Neuronal stem cell (in vitro differentiated cells): Measurements from ENCODE around the gene HDHD2.

ENCODE experiments used
- DNase-seq: peaks from one replicate; pipeline ENCODE4 v3.0.0-alpha.2; 2013; ENCODE audit warnings: low spot score
- H2AFZ ChIP-seq: one replicate; pipeline ENCODE4 v1.6.1; 2013; ENCODE audit warnings: mild to moderate bottlenecking, low read length, inconsistent platforms
- H2AK5ac ChIP-seq: 2 replicates; pipeline ENCODE4 v1.6.1; 2013; ENCODE audit warnings: low read depth, mild to moderate bottlenecking, inconsistent platforms, low read length, moderate library complexity, mixed read lengths
- H2BK120ac ChIP-seq: 2 replicates; pipeline ENCODE4 v1.6.1; 2013; ENCODE audit warnings: low read depth, mild to moderate bottlenecking, inconsistent platforms, low read length, moderate library complexity, mixed read lengths
- H2BK12ac ChIP-seq: one replicate; pipeline ENCODE4 v1.6.1; 2013; ENCODE audit warnings: low read length, inconsistent platforms
- H2BK15ac ChIP-seq: 2 replicates; pipeline ENCODE4 v1.6.1; 2013; ENCODE audit warnings: mild to moderate bottlenecking, low read length, inconsistent platforms, mixed read lengths
- H2BK5ac ChIP-seq: one replicate; pipeline ENCODE4 v1.6.1; 2013; ENCODE audit warnings: inconsistent platforms, mild to moderate bottlenecking, low read length, moderate library complexity
- H3K14ac ChIP-seq: one replicate; pipeline ENCODE4 v1.6.1; 2013; ENCODE audit warnings: low read length, inconsistent platforms
- H3K18ac ChIP-seq: 2 replicates; pipeline ENCODE4 v1.6.1; 2013; ENCODE audit warnings: low read length, inconsistent platforms
- H3K23ac ChIP-seq: 2 replicates; pipeline ENCODE4 v1.6.1; 2013; ENCODE audit warnings: low read depth, mild to moderate bottlenecking, mixed read lengths, low read length, inconsistent platforms; ENCODE audit not compliant: poor library complexity
- H3K27ac ChIP-seq: replicated peaks from 3 replicates; pipeline ENCODE4 v1.5.1; 2013; ENCODE audit warnings: low read length, inconsistent platforms
- H3K27me3 ChIP-seq, 3 experiments: 2 replicates each; pipeline ENCODE4 v1.6.1; 2013; ENCODE audit warnings: low read length in 3 of 3, mild to moderate bottlenecking in 2 of 3, inconsistent platforms in 1 of 3, low read depth in 1 of 3, mixed read lengths in 1 of 3, moderate library complexity in 1 of 3; ENCODE audit not compliant: control insufficient read depth in 3 of 3, insufficient read depth in 3 of 3
- H3K36me3 ChIP-seq, 2 donors: replicated peaks in 1 of 2; 2 replicates each; pipeline ENCODE4 v1.6.1; 2013; ENCODE audit warnings: low read length in 2 of 2; ENCODE audit not compliant: control insufficient read depth in 2 of 2, insufficient read depth in 2 of 2
- H3K4ac ChIP-seq: 2 replicates; pipeline ENCODE4 v1.6.1; 2013; ENCODE audit warnings: inconsistent platforms, mild to moderate bottlenecking, low read length, moderate library complexity
- H3K4me1 ChIP-seq, 2 donors: 1 replicate in 1 of 2; 2 replicates in 1 of 2; pipeline ENCODE4 v1.6.1; 2013; ENCODE audit warnings: low read length in 2 of 2, low read depth in 1 of 2; ENCODE audit not compliant: control insufficient read depth in 2 of 2, insufficient read depth in 1 of 2
- H3K4me2 ChIP-seq: one replicate; pipeline ENCODE4 v1.6.1; 2013; ENCODE audit warnings: mild to moderate bottlenecking, low read length, inconsistent platforms; ENCODE audit not compliant: insufficient read depth, poor library complexity, severe bottlenecking
- H3K4me3 ChIP-seq, 2 donors: 2 replicates each; pipeline ENCODE4 v1.5.1; 2013; ENCODE audit warnings: low read length in 2 of 2, mild to moderate bottlenecking in 2 of 2, inconsistent platforms in 1 of 2, moderate library complexity in 1 of 2
- H3K79me1 ChIP-seq: one replicate; pipeline ENCODE4 v1.6.1; 2013; ENCODE audit warnings: low read depth, mild to moderate bottlenecking, inconsistent platforms, low read length, moderate library complexity
- H3K9ac ChIP-seq: one replicate; pipeline ENCODE4 v1.6.1; 2013; ENCODE audit warnings: mild to moderate bottlenecking, low read depth, low read length, inconsistent platforms; ENCODE audit not compliant: poor library complexity
- H3K9me3 ChIP-seq, 2 donors: replicated peaks in 1 of 2; 2 replicates each; pipeline versions ENCODE3 to v1.6.1; 2013; ENCODE audit warnings: low read length in 2 of 2, mild to moderate bottlenecking in 2 of 2, inconsistent platforms in 1 of 2, low read depth in 1 of 2, mixed read lengths in 1 of 2, moderate library complexity in 1 of 2; ENCODE audit not compliant: control insufficient read depth in 2 of 2, insufficient read depth in 1 of 2
- H4K8ac ChIP-seq: one replicate; pipeline ENCODE4 v1.6.1; 2013; ENCODE audit warnings: low read depth, mild to moderate bottlenecking, inconsistent platforms, low read length, moderate library complexity
- H4K91ac ChIP-seq: one replicate; pipeline ENCODE4 v1.6.1; 2013; ENCODE audit warnings: low read length, low read depth, mild to moderate bottlenecking, inconsistent platforms; ENCODE audit not compliant: poor library complexity
- WGBS, 2 donors: extraction: QIAGEN DNeasy Blood & Tissue Kit; methylation state at CpG; one replicate each; pipeline ENCODE4 v1.1.7; 2013; ENCODE audit warnings: missing lambda C conversion rate in 2 of 2, mixed read lengths in 1 of 2; ENCODE audit not compliant: insufficient read length in 2 of 2, insufficient replicate concordance in 1 of 2; ENCODE audit errors: extremely low coverage in 2 of 2; 5-methylcytosine and 5-hydroxymethylcytosine counted together

HDHD2 gene

GRCh38 chr18:47175898-47176575 is 25.7 kb upstream of the HDHD2 start, which contains the start of gene IER3IP1:
IER3IP1 (minus strand) TSS chr18:47176364; CDS start chr18:47176277, 87 bp downstream.
- Histone ChIP-seq H3K4me1 (peaks cover 0 to 5% of the 10 kb centered on the region in 2 donors), H3K36me3 (peaks cover 0 to 27% of the 10 kb centered on the region in 2 donors), H3K9me3 (no peaks in the 10 kb centered on the region), H2BK120ac (peak within 1 kb of the TSS; percentile 42), H3K4ac (no peak within 1 kb of the TSS), H3K23ac (peak within 1 kb of the TSS; percentile 81), H2BK5ac (no peak within 1 kb of the TSS), H3K4me2 (peak within 1 kb of the TSS; percentile 67), H2AK5ac (no peak within 1 kb of the TSS), H4K91ac (no peak within 1 kb of the TSS), H3K4me3 (peak within 1 kb of the TSS; percentile 81 to 92), H3K18ac (peak within 1 kb of the TSS; percentile 96), H3K79me1 (peaks cover 4% of the 10 kb centered on the region), H2AFZ (peak within 1 kb of the TSS; percentile 93), H4K8ac (no peak within 1 kb of the TSS), H3K9ac (peak within 1 kb of the TSS; percentile 98), H2BK12ac (no peak within 1 kb of the TSS), H3K14ac (peak within 1 kb of the TSS; percentile 91), H3K27ac (no peak within 1 kb of the TSS), H2BK15ac (no peak within 1 kb of the TSS), H3K27me3 (peaks cover 0 to 12% (median 0%) of the 10 kb centered on the region in 3 experiments)
- DNase-seq, result peak; percentile 82
- no CpG with 5 or more reads among the region's 48 CpGs for WGBS, 2 donors

GRCh38 chr18:47175283-47175897 is 25.1 kb upstream of the HDHD2 start:
- H3K4ac ChIP-seq, result no peak overlapping the region
- no peak overlapping the region for H4K91ac ChIP-seq
- H3K9ac ChIP-seq, result peak overlapping the region; percentile 98
- peaks cover 4% of the 10 kb centered on the region for H3K79me1 ChIP-seq
- peak overlapping the region; percentile 93 for H2AFZ ChIP-seq
- H2BK15ac ChIP-seq, result no peak overlapping the region
- H3K18ac ChIP-seq, result no peak overlapping the region
- no CpG with 5 or more reads among the region's 24 CpGs for WGBS, 2 donors
- no peak overlapping the region for H3K27ac ChIP-seq
- no peak overlapping the region for H4K8ac ChIP-seq
- H3K27me3 ChIP-seq, result peaks cover 0 to 7% (median 0%) of the 10 kb centered on the region in 3 experiments
- H3K4me3 ChIP-seq, result peak overlapping the region; percentile 81 to 92
- no peak overlapping the region for H2BK5ac ChIP-seq
- peaks cover 0 to 5% of the 10 kb centered on the region in 2 donors for H3K4me1 ChIP-seq
- no peak for DNase-seq
- H3K9me3 ChIP-seq, result no peaks in the 10 kb centered on the region
- H2BK12ac ChIP-seq, result no peak overlapping the region
- H3K4me2 ChIP-seq, result peak overlapping the region; percentile 67
- H2BK120ac ChIP-seq, result no peak overlapping the region
- no peak overlapping the region for H3K23ac ChIP-seq
- H2AK5ac ChIP-seq, result no peak overlapping the region
- H3K36me3 ChIP-seq, result peaks cover 0 to 27% of the 10 kb centered on the region in 2 donors
- H3K14ac ChIP-seq, result no peak overlapping the region

- no peaks in the 10 kb centered on the region for H3K9me3 ChIP-seq
- no peak overlapping the region for H2BK12ac ChIP-seq
- H3K18ac ChIP-seq, result no peak overlapping the region
- DNase-seq, result no peak
- H3K14ac ChIP-seq, result no peak overlapping the region
- H4K91ac ChIP-seq, result no peak overlapping the region
- H3K79me1 ChIP-seq, result peaks cover 4% of the 10 kb centered on the region
- H3K4me3 ChIP-seq, result peak overlapping the region in 1 of 2 donors; percentile 81
- peaks cover 0 to 5% of the 10 kb centered on the region in 2 donors for H3K4me1 ChIP-seq
- no peak overlapping the region for H2BK5ac ChIP-seq
- no peak overlapping the region for H3K4ac ChIP-seq
- H3K23ac ChIP-seq, result no peak overlapping the region
- H3K36me3 ChIP-seq, result peaks cover 0 to 30% of the 10 kb centered on the region in 2 donors
- H2BK15ac ChIP-seq, result no peak overlapping the region
- no peak overlapping the region for H3K9ac ChIP-seq
- H4K8ac ChIP-seq, result no peak overlapping the region
- H3K27me3 ChIP-seq, result peaks cover 0 to 3% (median 0%) of the 10 kb centered on the region in 3 experiments
- H2AFZ ChIP-seq, result no peak overlapping the region
- WGBS, 2 donors, result no CpG with 5 or more reads among the region's 13 CpGs
- no peak overlapping the region for H3K27ac ChIP-seq
- H2AK5ac ChIP-seq, result no peak overlapping the region
- H3K4me2 ChIP-seq, result no peak overlapping the region
- H2BK120ac ChIP-seq, result no peak overlapping the region
Measured at GRCh38 chr18:47174545-47175116, 24.3 kb upstream of the HDHD2 start.

GRCh38 chr18:47172476-47172875 is 22.2 kb upstream of the HDHD2 start:
- H3K18ac ChIP-seq, result no peak overlapping the region

More at GRCh38 chr18:47172476-47172875, 22.2 kb upstream of the HDHD2 start:
- H3K9me3 ChIP-seq, result no peaks in the 10 kb centered on the region
- WGBS, 2 donors, result no CpG with 5 or more reads among the region's 2 CpGs
- H3K23ac ChIP-seq, result no peak overlapping the region
- H3K9ac ChIP-seq, result no peak overlapping the region
- no peak overlapping the region for H2BK12ac ChIP-seq
- H2AFZ ChIP-seq, result no peak overlapping the region
- no peak overlapping the region for H2BK120ac ChIP-seq
- H3K27me3 ChIP-seq, result no peaks in the 10 kb centered on the region
- H3K14ac ChIP-seq, result no peak overlapping the region
- no peak overlapping the region for H3K27ac ChIP-seq
- H2AK5ac ChIP-seq, result no peak overlapping the region
- no peak overlapping the region for H4K8ac ChIP-seq
- H3K79me1 ChIP-seq, result peaks cover 4% of the 10 kb centered on the region
- H4K91ac ChIP-seq, result no peak overlapping the region
- no peak overlapping the region for H2BK15ac ChIP-seq
- DNase-seq, result no peak
- no peak overlapping the region for H3K4me2 ChIP-seq
- H3K4ac ChIP-seq, result no peak overlapping the region
- peaks cover 0 to 5% of the 10 kb centered on the region in 2 donors for H3K4me1 ChIP-seq
- H3K36me3 ChIP-seq, result peaks cover 0 to 30% of the 10 kb centered on the region in 2 donors
- no peak overlapping the region for H3K4me3 ChIP-seq
- H2BK5ac ChIP-seq, result no peak overlapping the region
